ENCODE results near the gene UQCR11.

UQCR11 gene

DNA sequence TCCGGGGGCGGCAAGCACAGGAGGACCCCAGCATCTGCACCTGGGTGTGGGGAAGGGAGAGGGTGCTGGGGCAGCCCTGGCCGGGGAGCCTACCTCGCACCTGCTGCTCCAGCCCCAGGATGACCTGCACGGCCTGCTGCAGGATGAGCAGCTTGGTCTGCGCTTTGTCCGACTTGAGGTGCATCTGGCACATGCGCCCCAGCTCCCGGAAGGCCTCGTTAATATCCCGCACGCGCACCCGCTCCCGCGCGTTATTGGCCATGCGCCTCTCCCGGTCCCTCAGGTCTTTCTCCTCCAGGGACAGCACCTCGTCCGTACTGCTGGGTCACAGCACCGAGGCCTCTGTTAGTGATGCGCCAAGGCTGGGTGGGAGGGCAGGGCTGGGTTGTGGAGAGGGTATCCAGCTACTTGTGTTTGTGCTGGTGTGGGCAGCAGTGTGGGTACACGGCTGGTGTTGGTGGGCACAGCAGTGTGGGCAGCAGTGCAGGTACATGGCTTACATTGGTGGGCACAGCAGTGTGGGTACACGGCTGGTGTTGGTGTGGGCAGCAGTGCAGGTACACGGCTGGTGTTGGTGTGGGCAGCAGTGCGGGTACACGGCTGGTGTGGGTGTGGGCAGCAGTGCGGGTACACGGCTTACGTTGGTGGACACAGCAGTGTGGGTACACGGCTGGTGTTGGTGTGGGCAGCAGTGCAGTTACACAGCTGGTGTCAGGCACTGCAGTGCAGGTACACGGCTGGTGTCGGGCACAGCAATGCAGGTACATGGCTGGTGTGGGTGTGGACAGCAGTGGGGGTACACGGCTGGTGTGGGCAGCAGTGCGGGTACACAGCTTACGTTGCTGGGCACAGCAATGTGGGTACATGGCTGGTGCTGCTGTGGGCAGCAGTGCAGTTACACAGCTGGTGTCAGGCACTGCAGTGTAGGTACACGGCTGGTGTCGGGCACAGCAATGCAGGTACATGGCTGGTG lies 7.1 kb upstream of the UQCR11 start:
- CTCF ChIA-PET: no interaction called here

DNA sequence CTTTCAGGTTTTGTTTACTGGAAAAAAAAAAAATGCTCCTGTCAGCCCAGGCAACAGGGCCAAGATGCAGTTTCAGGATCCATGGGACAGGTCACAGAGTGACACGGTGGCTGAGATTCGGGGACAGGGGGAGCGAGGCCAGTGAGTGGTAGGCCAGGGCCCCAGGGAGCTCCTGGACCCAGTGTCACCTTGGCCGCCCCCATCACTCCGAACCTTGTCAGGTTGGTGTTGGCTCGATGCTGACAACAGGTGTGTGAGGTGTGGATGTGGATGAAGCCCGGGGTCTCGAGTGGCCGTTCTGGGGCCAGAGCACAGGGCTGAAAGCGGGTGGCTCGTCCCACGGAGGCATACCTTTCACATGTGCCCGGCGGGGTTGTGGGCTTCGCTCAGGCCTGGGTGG lies 6.1 kb upstream of the UQCR11 start:
- no peak for DNase-seq (ENCODE audit: low spot score)
- TF ChIP-seq CTCF (conservative IDR thresholded peaks at IDR 0.05; ENCODE audit: low read depth): no peak
- CTCF ChIA-PET: interaction anchor here (0.7 kb wide), 1 partner anchor 13 kb away, joined by 3 read pairs; no protein-coding TSS in a partner anchor
- POLR2A ChIA-PET (ENCODE audit: low non-redundant PET): no interaction called here
- H3K27ac ChIP-seq: peak overlapping the region; percentile 6; the same call in 1 of the 2 replicates

More for the DNA sequence above, 7.1 kb upstream of the UQCR11 start:
- TF ChIP-seq CTCF (conservative IDR thresholded peaks at IDR 0.05; ENCODE audit: low read depth): no peak
- 0 out of 2 replicates have a peak overlapping the region, but pooled peaks have one; percentile 6 for H3K27ac ChIP-seq
- POLR2A ChIA-PET (ENCODE audit: low non-redundant PET): no interaction called here
- no peak for DNase-seq (ENCODE audit: low spot score)

DNA sequence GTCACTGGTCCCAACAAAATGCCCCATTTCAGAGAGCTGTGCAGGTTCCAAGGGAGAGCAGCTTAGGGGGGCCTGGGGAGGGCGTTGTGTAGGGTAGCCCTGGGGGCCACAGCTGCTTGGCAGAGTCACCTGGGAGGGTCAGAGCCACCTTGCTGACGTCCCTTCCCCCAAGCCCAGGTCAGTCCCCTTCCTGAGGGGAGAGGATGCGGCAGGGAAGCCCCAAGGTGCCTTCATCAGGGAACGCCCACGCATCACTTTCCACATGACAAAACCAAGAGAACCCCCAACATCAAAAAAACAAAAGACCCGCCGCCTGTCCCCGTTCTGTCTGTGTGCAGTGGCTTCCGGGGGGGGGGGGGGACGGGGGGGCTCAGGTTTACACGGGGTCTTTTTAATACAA lies 5.3 kb upstream of the UQCR11 start:
- no peak for TF ChIP-seq CTCF (conservative IDR thresholded peaks at IDR 0.05; ENCODE audit: low read depth)
- no peak overlapping the region for H3K27ac ChIP-seq
- CTCF ChIA-PET: no interaction called here
- no peak for DNase-seq (ENCODE audit: low spot score)
- POLR2A ChIA-PET (ENCODE audit: low non-redundant PET): no interaction called here

DNA sequence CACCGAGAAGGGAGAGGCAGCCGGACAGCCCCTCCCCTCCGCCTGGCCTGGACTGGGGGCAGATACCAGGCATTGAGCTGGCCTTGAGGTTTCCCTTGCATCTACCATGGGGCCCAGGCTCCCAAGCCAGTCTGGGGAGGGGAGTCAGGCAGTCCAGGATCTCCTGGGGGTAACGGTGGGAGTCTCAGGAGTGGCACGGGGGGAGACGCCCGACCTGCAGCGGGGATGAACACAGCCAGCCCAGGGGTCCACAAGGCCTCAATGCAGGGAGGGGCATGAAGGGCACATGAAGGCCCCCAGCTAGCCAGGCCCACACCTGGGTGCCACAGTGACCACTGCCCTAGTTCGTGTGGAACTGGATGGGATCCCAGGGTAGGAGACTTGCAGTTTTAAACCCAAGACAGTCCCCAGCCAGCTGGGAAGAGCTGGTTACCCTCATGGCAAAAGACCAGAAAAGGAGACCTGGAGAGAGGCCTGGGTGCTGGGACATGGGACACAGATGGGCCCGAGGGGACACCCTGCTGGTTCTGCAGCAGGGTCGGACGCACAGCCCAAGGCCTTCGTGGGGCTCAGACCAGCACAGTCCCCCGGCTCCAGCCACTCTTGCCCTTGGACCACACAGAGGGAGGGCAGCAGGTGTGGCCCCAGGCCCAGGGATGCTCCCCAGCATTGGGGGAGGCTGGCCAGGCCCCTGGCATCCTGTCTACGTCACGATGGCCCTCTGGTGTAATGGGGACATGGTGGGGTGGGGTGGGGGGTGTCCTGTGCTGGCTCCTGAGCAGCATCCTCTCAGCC lies 4.6 kb upstream of the UQCR11 start:
- H3K27ac ChIP-seq: peak overlapping the region; percentile 94
- DNase-seq (ENCODE audit: low spot score): no peak
- TF ChIP-seq CTCF (conservative IDR thresholded peaks at IDR 0.05; ENCODE audit: low read depth): no peak
- POLR2A ChIA-PET (ENCODE audit: low non-redundant PET): no interaction called here
- CTCF ChIA-PET: interaction anchor here (0.7 kb wide), 1 partner anchor 731 kb away, joined by 4 read pairs; no protein-coding TSS in a partner anchor

GRCh38 chr19:1609103-1609396 lies 3.8 kb upstream of the UQCR11 start:
- ChIA-PET CTCF (interaction anchor here (0.6 kb wide), 2 partner anchors 14 to 159 kb away, joined by 3 read pairs; no protein-coding TSS in a partner anchor), POLR2A (ENCODE audit: low non-redundant PET) (no interaction called here)
- H3K27ac ChIP-seq: peak overlapping the region; percentile 94
- no peak for DNase-seq (ENCODE audit: low spot score)
- TF ChIP-seq CTCF (conservative IDR thresholded peaks at IDR 0.05; ENCODE audit: low read depth): no peak

GRCh38 chr19:1608359-1609102 lies 3.3 kb upstream of the UQCR11 start:
- CTCF ChIA-PET: interaction anchor here (0.6 kb wide), 2 partner anchors 15 to 159 kb away, joined by 3 read pairs; no protein-coding TSS in a partner anchor
- POLR2A ChIA-PET (ENCODE audit: low non-redundant PET): no interaction called here
- no peak for DNase-seq (ENCODE audit: low spot score)
- TF ChIP-seq CTCF (conservative IDR thresholded peaks at IDR 0.05; ENCODE audit: low read depth): no peak
- peak overlapping the region; percentile 94 for H3K27ac ChIP-seq
